ENCODE results near the gene PAXIP1. TPM values are rescaled to one million over a fixed set of nuclear protein-coding genes. Genes with fewer than 3 reads are reported as not detected.

The PAXIP1 gene
- total RNA-seq, 1 donor from 2014 or later = 5.0 TPM

DNA sequence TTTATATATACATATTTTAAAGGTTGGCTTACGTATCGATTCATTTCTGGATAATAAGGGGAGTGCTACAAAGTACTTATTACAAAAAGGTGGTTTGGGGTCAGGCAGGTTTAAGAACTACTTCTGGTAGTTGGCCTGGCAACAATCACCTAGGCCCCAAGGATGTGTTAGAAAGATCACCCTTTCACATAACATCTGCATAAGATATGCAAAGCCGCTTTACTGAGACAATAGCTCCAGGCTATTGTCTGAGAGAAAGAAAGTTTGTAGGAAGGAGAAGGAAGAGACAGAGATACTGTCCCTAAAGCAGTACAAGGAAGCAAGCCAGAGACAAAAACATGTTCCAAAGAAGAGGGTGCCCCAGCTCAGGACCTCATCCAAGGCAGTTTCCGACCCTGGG lies 6.2 kb downstream of the PAXIP1 start:
- no peak for DNase-seq (ENCODE audit: low read depth in 2 of 2)

DNA sequence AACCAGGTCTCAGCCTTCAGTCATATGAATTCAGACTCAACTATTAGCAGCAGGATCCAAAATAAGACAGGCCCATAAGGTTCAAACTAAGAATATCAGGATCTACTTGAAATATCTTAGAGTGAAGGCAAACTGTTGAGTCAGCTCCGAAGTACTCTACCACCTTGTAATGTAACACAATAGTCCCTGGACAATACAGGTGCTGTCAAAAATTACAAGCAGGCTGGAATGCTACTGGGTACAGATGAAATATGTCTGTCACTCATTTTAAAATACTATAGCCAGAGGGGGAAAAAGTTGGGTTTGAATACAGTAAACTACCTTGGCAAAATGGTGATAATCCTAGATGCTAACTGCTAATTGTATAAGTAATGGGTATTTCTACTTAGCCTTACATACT lies 6.8 kb downstream of the PAXIP1 start:
- DNase-seq (ENCODE audit: low read depth in 2 of 2) = no peak

DNA sequence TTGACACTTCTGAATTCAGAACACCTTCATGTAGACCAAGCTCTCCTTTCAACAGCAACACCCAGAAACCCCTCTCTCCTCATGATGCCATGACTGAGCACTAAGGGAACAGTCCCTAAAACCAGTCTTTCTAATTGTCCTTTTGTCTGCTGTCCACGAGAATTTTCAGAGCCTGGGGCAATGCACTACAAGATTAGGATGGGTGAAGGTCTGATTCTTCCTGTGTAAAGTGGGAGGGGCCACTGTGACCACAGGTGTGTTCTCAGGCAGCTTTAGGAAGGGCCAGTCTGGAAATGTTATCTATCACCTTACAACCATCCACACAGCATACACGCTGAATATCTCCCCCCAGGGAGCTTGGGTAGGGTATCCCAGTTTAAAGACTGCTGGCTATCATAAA lies 7.9 kb downstream of the PAXIP1 start:
- DNase-seq (ENCODE audit: low read depth in 2 of 2) = no peak

DNA sequence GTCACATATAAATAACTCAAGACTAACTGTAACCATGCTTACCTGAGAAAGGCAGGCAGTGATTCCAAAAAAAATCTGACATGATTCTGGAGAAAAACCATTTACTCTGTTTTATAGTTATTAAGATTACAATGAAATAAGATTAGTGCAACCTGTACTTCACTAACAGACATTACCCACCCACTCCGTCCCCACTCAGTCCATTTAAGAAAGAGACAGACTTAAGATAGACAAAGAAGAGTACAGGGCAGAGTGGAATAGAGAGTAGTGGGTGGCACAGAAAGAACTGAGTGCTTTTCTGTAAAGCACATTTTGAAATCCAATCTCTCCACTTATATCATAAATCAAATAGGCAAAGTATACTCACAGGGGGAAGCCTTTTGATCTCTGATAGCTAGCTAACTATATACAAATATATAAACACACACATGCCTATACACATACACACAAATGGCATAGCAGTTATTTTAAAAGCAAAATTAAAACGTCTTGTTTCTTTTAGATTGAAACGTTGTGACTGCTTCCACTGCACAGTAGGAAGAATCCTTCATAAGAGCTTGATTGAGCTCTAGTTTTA lies 11.9 kb downstream of the PAXIP1 start:
- no peak for DNase-seq (ENCODE audit: low read depth in 2 of 2)

DNA sequence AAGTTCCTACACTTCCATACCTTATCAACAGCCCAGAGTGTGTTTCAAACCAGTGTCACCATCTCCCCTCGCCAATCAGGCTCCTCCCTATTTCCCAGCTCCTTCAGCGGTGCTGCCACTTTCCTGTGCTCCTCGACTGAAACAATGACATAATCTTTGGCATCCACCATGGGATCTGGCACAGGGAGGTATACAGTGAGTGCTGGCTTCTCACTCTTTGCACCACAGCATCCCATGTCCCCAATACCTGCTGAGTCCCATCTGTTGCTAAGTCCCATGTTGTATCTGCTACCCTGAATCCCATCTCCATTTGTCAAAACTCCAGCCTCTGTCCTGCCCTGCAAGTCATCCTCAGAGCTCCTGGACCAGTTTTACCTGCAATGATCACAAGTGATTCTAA lies 15.4 kb downstream of the PAXIP1 start:
- no peak for DNase-seq (ENCODE audit: low read depth in 2 of 2)

DNA sequence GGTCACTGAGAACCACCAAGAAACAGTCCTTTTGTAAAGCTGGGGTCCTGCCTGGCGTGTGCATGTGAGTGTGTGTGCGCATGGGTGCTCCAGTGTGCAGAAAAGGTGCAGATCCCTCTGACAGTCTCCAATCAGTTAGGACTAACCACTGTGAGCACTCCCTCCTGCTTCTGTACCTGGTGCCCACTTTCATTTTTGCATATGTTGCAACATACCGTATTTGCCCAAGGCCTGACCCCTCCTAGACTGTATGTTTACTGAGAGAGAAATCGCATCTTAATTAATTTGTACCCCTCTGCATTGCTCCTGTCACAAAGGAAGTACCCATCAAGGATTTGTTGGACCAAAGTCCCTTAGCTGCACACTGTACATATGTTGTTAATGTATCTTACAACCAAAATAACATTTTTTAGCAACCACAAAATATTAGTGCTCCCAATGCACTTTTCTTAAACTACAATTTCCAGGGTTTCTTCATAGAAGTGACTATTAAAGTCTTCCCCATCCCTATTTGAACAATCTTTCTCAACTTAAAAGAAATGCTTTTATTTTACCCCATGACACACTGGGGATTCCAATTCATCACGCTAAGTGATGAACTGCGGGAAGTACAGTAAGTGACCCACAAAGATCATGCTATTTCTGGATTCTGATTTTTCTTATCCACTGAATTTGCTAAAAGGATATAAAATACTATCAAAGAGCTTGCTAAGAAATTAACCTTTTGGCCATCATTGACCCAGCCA lies 16.6 kb downstream of the PAXIP1 start:
- no peak for DNase-seq (ENCODE audit: low read depth in 2 of 2)

DNA sequence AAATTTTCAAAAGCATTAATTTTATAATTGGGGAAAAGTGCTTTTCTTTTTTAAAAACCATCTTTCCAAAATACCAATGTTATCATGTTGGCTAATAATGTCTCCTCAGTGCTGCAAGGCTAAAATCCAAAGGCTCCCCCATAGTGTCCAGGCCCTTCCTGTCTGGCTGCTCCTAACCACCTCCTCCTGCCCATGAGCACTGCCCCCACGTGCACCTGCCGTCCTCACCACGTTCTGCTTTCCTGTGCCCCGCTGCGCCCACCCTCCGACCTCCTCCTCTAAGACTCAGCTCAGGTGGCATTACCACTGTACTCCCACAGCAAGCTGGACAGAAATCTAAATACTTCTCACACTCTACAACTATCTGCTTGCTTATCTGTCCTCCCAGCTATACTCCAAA lies 17.7 kb downstream of the PAXIP1 start:
- DNase-seq (ENCODE audit: low read depth in 2 of 2) = no peak

DNA sequence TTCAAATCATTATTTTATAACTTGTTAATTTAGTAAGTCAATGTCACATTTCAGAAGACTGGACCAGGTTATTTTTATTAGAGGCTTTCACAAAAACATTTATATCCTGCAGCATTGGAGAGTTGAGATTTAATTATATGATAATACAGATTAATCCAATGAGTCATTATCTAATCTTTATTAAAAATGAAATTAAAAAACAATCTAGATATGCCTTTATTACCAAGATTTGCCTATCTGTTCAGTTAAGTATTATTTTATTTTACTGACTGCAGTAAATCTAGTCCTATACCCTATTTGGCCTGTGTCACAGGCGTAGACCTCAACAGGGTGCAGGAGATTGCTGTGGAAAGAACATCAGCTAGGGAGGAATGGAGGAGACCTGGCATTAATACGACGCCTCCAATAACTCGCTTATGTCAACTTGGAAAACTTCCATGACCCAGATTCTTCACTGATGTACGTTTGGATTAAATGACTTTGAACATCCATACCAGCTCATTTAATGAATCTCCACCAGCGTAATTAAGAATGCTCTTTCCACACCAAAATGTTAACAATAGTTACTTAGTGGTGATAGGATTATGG lies 18.2 kb downstream of the PAXIP1 start:
- no peak for DNase-seq (ENCODE audit: low read depth in 2 of 2)

DNA sequence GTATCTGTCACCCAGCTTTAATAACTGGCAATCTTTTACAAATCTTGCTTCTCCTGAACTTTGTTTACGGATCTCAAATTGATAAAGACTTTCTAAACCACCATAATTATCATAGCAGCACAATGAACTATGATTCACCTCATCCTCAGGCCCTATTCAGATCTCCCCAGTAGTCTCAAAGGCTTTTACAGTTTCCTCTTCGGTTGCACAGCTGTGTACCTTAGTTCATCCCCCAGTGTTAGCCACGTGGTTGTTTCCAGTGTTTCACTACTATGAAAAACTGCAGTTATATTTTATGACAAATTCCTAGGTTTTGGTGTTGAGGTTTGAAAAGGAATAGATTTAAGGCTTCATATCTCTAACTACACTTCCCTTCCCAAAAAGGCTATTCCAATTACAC lies 24.9 kb downstream of the PAXIP1 start:
- DNase-seq (ENCODE audit: low read depth in 2 of 2) = no peak

DNA sequence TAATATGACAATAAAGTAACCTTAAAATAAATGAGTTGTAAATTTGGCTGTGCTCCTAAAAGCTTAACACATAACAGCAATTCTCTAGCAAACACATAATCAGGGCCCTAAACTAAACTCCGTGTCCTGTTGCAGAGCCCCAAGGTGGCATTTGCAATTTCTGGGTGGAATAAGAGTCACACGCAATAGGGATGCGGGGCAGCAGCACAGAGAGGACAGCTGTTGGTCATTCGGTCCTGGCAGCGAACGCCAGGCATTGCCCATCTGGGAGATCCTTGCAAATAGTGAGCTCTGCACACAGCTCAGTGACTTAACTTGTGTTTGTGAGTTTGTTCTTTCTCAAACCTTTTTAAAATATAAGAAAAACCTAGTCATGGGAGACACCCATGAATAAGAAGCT lies 25.7 kb downstream of the PAXIP1 start:
- no peak for DNase-seq (ENCODE audit: low read depth in 2 of 2)

DNA sequence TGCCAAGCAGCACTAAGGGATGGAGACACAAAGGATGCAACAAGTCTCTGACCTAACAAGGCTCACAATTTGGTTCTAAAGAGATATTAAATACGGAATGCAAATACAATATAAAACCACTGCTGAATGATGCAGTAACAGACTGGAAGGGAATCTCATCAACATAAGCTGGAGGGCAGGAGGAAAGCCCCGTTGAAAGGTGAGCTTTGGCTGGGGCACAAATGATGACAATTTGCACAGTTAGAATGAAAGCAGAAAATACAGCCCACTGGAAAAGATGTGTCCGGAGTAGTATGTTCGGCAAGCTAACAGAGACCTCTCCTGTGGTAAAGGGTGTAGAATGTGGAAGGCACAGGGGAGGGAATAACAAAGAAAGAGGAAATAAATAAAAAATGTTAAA lies 26.1 kb downstream of the PAXIP1 start:
- no peak for DNase-seq (ENCODE audit: low read depth in 2 of 2)

DNA sequence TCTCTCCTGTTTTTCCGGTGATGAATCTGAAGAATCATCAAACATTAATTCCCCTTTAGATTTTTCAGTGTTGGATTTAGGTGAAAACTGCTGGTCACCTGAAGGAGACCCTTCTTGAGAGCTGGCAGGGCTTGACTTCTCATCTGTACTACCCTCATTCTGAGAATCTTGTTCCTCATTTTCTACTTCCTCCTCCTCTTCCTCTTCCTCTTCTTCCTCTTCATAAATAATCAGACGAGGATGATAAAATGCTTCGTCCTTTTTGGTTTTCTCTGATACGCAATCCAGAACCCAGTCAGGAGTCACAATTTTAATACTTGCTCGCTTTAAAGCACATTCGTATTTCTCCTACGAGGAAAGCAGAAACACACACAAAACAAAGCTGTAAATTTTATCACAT lies 26.9 kb downstream of the PAXIP1 start:
- DNase-seq (ENCODE audit: low read depth in 2 of 2) = no peak

DNA sequence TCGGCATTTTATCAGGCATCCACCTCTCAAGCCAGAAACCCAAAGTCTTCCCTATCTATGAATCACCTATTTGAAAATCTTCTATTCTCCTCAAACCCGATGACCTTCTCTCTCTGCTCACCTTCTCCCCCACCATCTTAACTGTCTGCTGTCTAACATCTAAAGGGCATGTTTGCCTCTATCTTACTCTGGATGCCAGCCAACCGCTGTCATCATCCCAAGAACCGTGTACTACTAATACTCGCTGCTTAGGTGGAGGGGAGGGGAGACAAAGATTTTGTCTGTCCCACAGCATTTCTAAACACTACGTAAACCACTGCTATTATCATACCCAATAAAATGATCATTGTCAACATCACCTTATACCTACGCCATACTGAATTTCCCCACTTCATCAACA lies 29.5 kb downstream of the PAXIP1 start:
- DNase-seq (ENCODE audit: low read depth in 2 of 2) = no peak

DNA sequence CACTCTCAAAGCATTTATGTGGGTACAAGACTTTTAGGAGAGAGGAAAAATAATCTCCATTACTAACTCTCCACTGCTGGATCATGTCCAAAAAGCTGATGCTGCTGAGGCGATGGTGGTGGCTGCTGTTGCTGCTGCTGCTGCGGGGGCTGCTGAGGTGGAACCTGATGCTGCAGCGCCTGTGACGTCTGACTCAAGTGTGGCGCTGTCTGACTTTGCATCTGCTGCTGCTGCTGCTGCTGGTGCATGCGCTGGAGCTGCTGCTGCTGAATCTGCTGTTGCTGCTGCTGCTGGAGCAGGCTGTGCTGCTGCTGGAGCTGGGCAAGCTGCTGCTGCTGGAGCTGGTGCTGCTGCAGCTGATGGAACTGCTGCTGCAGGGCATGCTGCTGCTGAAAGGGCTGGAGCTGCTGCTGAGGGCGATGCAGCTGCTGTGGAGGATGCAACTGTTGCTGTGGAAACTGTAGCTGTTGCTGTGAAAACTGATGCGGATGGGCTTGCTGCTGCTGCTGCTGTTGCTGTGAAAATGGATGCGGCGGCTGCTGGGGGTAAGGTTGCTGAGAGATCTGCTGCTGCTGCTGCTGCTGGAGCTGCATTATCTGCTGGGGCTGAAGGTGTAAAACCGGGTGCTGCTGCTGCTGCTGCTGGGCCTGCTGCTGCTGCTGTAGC lies 34.5 kb downstream of the PAXIP1 start:
- no peak for DNase-seq (ENCODE audit: low read depth in 2 of 2)

DNA sequence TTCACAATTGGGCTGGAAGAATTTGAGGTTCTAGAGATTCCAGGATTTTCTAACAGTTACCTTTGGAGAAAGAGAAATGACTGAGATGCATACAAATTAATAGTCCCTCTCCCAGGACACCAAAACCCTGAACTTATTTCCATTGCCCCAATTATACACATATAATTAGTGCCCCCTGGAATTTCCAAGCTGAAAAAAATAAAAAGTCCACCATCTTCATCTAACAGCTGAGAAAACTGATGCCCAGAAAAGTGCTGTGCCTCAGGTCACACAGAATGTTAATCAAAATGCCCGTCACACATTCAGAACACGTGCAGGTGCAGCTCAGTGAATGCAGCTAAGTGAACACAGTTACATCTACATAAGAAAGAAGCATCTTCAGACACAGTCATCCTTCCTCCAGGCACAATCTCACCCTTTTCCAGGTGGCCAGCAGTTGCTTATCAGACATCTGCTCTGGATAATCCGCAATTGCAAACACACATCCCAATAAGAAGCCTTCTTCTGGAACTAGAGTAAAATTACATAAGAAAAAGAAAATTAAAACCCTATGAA lies 35.4 kb downstream of the PAXIP1 start:
- no peak for DNase-seq (ENCODE audit: low read depth in 2 of 2)

DNA sequence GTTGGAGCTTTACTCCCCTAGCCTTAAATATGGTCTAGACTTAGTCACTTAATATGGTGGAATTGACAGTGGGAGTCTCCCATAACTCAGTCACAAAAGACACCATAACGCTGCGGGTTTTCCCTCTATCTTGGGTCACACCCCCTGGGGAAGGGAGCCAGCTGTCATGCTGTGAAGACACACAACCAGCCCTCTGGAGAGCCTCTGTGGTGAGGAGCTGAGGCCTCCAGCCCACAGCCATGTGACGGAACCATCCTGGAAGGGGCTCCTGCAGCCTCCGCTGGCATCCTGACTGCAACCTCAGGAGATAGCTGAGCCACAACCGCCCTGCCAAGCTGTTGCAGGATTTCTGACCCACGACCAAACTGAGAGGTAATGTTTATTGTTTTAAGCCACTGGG lies 37.9 kb downstream of the PAXIP1 start:
- DNase-seq (ENCODE audit: low read depth in 2 of 2) = no peak

DNA sequence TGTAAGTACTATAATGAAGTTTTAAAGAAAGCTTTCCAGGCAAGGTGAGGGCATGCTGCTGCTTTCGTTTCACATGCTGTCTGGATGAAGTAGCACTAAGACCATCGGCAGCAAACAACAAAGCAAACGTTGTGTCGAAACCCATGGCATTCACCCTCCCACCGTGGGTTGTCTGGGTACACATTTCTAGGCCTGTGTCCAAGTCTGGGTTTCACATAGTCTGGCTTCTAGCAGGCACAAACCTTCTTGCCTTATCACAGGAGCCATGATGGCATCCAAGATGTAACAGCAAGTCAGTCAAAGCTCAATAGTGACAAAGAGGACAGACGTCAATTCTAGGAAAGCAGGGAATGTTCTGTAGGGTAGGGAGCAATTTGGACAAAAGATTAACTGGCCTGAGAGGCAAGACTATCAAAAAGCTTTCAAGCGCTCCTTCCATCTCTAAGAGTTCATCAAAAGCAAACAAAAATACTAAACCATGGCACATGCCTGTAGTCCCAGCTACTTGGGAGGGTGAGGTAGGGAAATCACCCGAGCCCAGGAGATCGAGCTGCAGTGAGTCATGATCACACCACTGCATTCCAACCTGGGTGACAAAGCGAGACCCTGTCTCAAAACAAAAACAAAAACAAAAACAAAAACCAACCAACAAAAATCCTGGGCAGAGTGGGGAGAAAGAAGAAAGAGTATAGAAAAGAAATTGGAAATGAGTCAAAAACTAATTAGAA lies 42.7 kb downstream of the PAXIP1 start:
- no peak for DNase-seq (ENCODE audit: low read depth in 2 of 2)

DNA sequence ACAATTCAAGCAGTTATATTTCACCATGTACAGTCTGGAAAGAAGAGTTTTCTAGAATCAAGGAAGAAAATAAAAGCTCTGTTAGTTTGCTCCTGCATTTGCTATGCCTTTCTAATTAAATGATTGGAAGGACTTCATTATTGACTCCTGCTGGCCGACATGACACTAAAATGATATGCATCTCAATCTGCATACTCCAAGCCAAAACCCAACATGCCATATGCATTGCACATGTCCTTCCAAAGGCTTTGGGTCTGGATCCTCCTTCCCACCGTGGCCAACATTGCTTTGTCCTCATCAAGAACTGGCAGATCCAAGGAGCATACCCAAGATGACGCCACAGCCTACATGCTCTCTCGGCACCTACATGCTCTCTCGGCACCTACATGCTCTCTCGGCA lies 46.5 kb downstream of the PAXIP1 start:
- DNase-seq (ENCODE audit: low read depth in 2 of 2) = no peak

DNA sequence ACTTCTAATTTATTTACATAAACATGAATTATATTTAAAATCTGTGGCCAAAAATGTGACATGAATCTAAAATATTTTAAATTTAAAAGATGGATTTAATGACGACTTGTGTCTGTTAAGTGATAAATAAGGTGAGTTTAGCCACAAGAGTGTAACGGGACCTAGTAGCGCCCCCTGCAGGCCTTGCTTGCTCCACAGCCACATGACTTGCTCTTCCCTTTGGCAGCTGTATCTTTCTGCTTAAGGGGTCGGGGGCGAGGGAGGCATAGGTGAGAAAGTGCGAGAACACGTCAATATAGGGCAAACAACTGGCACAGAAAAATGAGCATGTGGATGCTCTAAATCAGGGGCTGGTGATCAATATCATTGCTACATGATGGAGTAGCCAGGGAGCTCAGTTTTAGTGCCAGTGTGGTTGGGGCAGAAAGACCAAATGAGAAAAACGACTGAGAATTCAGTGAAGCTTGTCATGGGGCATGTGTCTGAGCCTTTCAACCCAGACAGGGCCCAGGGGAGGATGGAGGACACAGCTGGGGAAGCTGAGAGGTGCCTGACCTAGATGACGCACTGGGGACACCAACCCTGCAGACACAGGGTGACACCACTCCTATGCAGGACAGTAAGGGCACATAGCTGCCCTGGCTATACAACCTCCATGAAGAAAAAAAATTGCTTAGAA lies 49.8 kb downstream of the PAXIP1 start:
- peak; percentile 70 to 80 for DNase-seq (ENCODE audit: low read depth in 2 of 2)

DNA sequence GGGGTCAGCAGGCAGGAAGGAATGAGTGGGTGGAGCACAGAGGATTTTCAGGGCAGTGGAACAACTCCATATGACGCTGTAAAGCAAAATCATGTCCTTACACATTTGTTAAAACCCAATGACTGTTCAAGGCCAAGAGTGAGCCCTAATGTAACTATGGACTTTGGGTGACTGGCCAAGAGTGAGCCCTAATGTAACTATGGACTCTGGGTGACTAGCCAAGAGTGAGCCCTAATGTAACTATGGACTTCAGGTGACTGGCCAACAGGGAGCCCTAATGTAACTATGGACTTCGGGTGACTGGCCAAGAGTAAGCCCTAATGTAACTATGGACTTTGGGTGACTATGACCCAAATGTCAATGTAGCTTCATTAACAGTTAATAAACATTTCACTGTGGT lies 52.0 kb downstream of the PAXIP1 start:
- DNase-seq (ENCODE audit: low read depth in 2 of 2) = peak in 1 of 2 donors; percentile 42

DNA sequence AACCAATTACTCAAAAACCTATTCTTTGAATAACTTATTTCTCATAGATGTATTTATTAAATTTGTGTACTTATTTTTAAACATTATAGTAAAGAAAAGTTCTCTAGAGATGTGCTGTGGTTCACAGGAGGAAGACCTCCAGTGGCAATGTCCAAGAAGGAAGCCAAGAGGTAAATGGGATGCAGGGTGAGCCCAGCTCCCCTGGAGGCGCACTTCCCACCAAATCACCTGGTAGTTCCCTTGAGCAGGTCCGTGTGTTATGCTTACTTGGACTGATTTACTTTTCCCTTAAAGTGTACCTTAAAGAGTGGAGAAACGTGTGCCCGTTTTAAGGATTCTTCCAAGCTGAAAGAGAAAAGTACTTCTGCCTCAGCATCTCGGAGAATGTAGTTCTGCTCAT lies 55.3 kb downstream of the PAXIP1 start:
- DNase-seq (ENCODE audit: low read depth in 2 of 2) = no peak
